Prostate gland (tissue), 2 donors: ENCODE data around the gene IL33. TPM values are rescaled to one million over a fixed set of nuclear protein-coding genes. Genes with fewer than 3 reads are reported as not detected.

Experiments used
- DNase-seq: peaks from one replicate; pipeline ENCODE4 v3.0.0-alpha.2; 2019; ENCODE audit warnings: low spot score
- H3K27ac ChIP-seq, 2 donors: fragments of 200-600 bp; sonication (generic); 2 replicates each; pipeline ENCODE4 v1.5.1; 2017 to 2019
- H3K27me3 ChIP-seq: fragments of 200-600 bp; sonication (generic); replicated peaks from 2 replicates; pipeline ENCODE4 v1.5.1; 2019; ENCODE audit not compliant: insufficient read depth
- H3K36me3 ChIP-seq, 2 donors: fragments of 200-600 bp; sonication (generic); 1 replicate in 1 of 2; 2 replicates in 1 of 2; pipeline versions ENCODE4 v1.5.1 to v1.8.1; 2017 to 2019
- H3K4me1 ChIP-seq: fragments of 200-600 bp; sonication (generic); replicated peaks from 2 replicates; pipeline ENCODE4 v1.5.1; 2019
- H3K4me3 ChIP-seq, 2 donors: fragments of 200-600 bp; sonication (generic); 2 replicates each; pipeline ENCODE4 v1.5.1; 2017 to 2019
- H3K9me3 ChIP-seq: fragments of 200-600 bp; sonication (generic); 2 replicates; pipeline ENCODE4 v1.5.1; 2017
- POLR2A ChIP-seq: fragments of 450-650 bp; IDR thresholded peaks from one replicate; pipeline ENCODE4 v1.6.1; 2016; ENCODE audit warnings: antibody characterized with exemption, mild to moderate bottlenecking
- POLR2AphosphoS5 ChIP-seq: sonication (generic); formaldehyde crosslinking; IDR thresholded peaks from one replicate; pipeline ENCODE4 v1.6.1; 2017; ENCODE audit warnings: antibody characterized with exemption
- WGBS: methylation state at CpG from one replicate; pipeline ENCODE4 v1.1.5; 2018; 5-methylcytosine and 5-hydroxymethylcytosine counted together
- intact Hi-C: fragments of 100-400 bp; cut with DNase I; formaldehyde crosslinking; loops from one replicate; pipeline ENCODE4 v1.14.2; 2022
- total RNA-seq, 2 donors: library from RNA; depleted of rRNA; stranded (reverse); fragments of >200 nt; gene quantifications; one replicate each; pipeline ENCODE4 v1.1.0, GENCODE V29; 2016
- TF ChIP-seq, protein P1 (sequence below), 4 experiments: fragments of 200-600 bp in 2 of 4; fragments of 450-650 bp in 2 of 4; sonication (generic) in 2 of 4; IDR thresholded peaks; 1 replicate in 3 of 4; 2 replicates in 1 of 4; pipeline ENCODE4 v1.5.1; 2016 to 2019; ENCODE audit warnings: antibody characterized with exemption in 4 of 4, mild to moderate bottlenecking in 2 of 4, moderate library complexity in 2 of 4

The IL33 gene
- total RNA-seq, 2 donors from 2014 or later = 11.6 to 13.8 TPM

GRCh38 chr9:6188906-6189305 lies 26.7 kb upstream of the IL33 start:
- Histone ChIP-seq H3K27me3 (no peaks in the 10 kb centered on the region), H3K4me3 (no peak overlapping the region), H3K4me1 (no peaks in the 10 kb centered on the region), H3K9me3 (no peaks in the 10 kb centered on the region), H3K36me3 (no peaks in the 10 kb centered on the region), H3K27ac (no peak overlapping the region)
- no peak for DNase-seq
- intact Hi-C loops = no loop called here
- TF ChIP-seq, protein P1, sequence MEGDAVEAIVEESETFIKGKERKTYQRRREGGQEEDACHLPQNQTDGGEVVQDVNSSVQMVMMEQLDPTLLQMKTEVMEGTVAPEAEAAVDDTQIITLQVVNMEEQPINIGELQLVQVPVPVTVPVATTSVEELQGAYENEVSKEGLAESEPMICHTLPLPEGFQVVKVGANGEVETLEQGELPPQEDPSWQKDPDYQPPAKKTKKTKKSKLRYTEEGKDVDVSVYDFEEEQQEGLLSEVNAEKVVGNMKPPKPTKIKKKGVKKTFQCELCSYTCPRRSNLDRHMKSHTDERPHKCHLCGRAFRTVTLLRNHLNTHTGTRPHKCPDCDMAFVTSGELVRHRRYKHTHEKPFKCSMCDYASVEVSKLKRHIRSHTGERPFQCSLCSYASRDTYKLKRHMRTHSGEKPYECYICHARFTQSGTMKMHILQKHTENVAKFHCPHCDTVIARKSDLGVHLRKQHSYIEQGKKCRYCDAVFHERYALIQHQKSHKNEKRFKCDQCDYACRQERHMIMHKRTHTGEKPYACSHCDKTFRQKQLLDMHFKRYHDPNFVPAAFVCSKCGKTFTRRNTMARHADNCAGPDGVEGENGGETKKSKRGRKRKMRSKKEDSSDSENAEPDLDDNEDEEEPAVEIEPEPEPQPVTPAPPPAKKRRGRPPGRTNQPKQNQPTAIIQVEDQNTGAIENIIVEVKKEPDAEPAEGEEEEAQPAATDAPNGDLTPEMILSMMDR (IDR thresholded peaks at IDR 0.05) = no peak
- TF ChIP-seq POLR2AphosphoS5 (no peak), POLR2A (no peak)
- WGBS = 88% methylated on average over 3 of the region's 3 CpGs

DNA sequence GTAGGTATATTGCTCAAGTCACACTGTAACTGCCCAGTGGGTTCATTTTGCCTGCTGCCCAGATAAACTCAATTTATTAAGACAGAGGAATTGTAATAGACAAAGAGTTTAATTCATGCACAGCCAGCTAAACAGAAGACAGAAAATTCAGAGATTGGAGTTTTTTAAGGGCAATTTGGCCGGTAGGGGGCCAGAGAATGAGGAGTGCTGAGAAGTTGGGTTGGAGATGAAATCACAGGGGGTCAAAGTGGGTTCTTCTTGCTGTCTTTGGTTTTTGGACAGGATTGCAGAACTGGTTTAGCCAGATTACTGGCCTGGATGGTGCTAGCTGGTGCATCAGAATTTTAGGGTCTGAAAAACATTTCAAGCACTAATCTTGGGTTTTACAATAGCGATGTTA lies 20.7 kb upstream of the IL33 start:
- intact Hi-C loops = no loop called here
- no peak overlapping the region for H3K4me3 ChIP-seq
- no peak for DNase-seq
- no peaks in the 10 kb centered on the region for H3K9me3 ChIP-seq
- 50% methylated on average over 2 of the region's 2 CpGs for WGBS
- TF ChIP-seq POLR2A = no peak
- TF ChIP-seq POLR2AphosphoS5 = no peak
- TF ChIP-seq, protein P1 (IDR thresholded peaks at IDR 0.05) = no peak
- H3K27me3 ChIP-seq = no peaks in the 10 kb centered on the region
- H3K36me3 ChIP-seq = no peaks in the 10 kb centered on the region
- H3K27ac ChIP-seq = no peak overlapping the region
- no peaks in the 10 kb centered on the region for H3K4me1 ChIP-seq

- Histone ChIP-seq H3K27ac (no peak overlapping the region), H3K27me3 (no peaks in the 10 kb centered on the region), H3K4me3 (no peak overlapping the region), H3K36me3 (no peaks in the 10 kb centered on the region), H3K9me3 (no peaks in the 10 kb centered on the region), H3K4me1 (no peaks in the 10 kb centered on the region)
- intact Hi-C loops = loop anchor here (2.0 kb wide), 1 partner anchor 111 kb away; no protein-coding TSS in a partner anchor
- no peak for DNase-seq
- TF ChIP-seq POLR2AphosphoS5 = no peak
- TF ChIP-seq, protein P1 (IDR thresholded peaks at IDR 0.05) = no peak
- TF ChIP-seq POLR2A = no peak
- 89% methylated on average over 4 of the region's 4 CpGs for WGBS
Measured at GRCh38 chr9:6195714-6196360, 19.8 kb upstream of the IL33 start.

- intact Hi-C loops = loop anchor here (2.0 kb wide), 1 partner anchor 109 kb away; no protein-coding TSS in a partner anchor
- no peak overlapping the region for H3K27ac ChIP-seq
- H3K9me3 ChIP-seq = no peaks in the 10 kb centered on the region
- TF ChIP-seq, protein P1 (IDR thresholded peaks at IDR 0.05) = peak in 1 of 4 experiments; percentile 31
- TF ChIP-seq POLR2A = no peak
- 64% methylated on average over 3 of the region's 3 CpGs for WGBS
- H3K4me1 ChIP-seq = no peaks in the 10 kb centered on the region
- no peak for DNase-seq
- H3K36me3 ChIP-seq = no peaks in the 10 kb centered on the region
- no peaks in the 10 kb centered on the region for H3K27me3 ChIP-seq
- H3K4me3 ChIP-seq = no peak overlapping the region
Measured at GRCh38 chr9:6197330-6197729, 18.3 kb upstream of the IL33 start.

DNA sequence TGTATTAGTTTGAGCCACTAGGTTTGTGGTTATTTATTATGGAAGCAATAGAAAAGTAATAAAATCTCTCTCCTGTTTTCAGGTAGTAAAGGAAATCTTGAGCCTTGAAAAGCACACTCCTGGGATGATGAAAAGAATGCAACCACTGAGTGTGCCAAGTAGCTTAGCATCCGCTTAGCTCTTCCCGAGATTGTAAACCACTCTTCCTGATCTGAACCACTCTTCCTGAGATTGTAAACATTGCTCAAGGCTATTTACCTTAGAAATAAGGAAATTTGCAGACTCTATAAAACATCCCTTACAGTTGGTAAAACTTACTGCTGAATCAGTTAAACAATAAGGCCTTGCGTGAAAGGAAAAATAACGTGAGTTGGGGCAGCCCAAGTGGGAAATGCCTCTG lies 17.4 kb upstream of the IL33 start:
- Histone ChIP-seq H3K4me1 (no peaks in the 10 kb centered on the region), H3K27ac (no peak overlapping the region)
- intact Hi-C loops = no loop called here

More for the DNA sequence above, 17.4 kb upstream of the IL33 start:
- 23% methylated on average over 4 of the region's 4 CpGs for WGBS
- Histone ChIP-seq H3K27me3 (no peaks in the 10 kb centered on the region), H3K4me3 (no peak overlapping the region), H3K9me3 (no peaks in the 10 kb centered on the region), H3K36me3 (no peaks in the 10 kb centered on the region)
- TF ChIP-seq, protein P1 (IDR thresholded peaks at IDR 0.05) = no peak
- TF ChIP-seq POLR2AphosphoS5 = peak; percentile 30
- no peak for DNase-seq
